Stimulated activated CD8-positive, alpha-beta memory T cell treated with anti-CD3 and anti-CD28 coated beads, Interleukin-4, amount 100 ng/mL, for 48 hours (primary cell): Measurements from ENCODE around the gene ZDHHC24.
"Not testable (repeated sequence)": the region's sequence is repeated elsewhere in the genome, so short reads cannot be mapped to it uniquely, and the experiment has no call there.

Experiments used
- DNase-seq: peaks from one replicate; pipeline ENCODE4 v3.0.0-alpha.2; 2020

ZDHHC24 gene

DNA sequence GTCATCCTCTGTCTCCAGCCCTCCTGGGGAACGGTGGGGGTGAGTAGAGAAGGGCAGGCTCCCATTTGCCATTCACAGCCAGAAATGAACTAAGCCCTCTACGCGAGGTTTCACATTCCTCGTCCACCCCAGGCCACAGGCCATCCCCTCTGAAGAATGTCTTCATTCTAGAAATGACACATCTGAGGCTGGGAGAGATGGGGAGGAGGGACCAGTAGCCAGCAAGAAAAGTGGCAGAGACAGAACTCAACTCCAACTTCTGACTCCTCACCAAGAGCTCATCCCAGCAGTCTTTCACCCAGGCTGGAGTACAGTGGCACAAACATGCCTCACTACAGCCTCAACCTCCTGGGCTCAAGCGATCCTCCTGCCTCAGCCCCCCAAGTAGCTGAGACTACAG is 19.1 kb upstream of the ZDHHC24 start:
- no peak for DNase-seq

DNA sequence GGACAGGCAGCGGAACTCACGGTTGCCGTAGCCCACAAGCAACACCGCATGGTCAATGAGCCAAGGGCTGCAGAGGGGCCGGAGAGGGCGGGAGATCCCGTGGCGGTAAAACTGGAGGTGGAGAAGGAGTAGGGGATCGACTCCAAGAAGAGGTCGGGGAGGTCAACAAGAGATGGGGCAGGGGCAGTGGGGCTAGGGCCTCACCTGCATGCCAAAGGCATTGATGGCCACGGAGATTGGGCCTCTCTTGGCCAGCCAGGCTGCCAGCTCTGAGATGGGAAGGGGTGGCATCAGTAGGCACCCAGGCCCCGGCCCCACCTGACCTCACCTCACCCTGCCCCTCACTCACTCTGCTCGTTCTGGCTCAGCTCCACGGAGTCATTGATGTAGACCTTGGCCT is 18.7 kb upstream of the ZDHHC24 start:
- no peak for DNase-seq

DNA sequence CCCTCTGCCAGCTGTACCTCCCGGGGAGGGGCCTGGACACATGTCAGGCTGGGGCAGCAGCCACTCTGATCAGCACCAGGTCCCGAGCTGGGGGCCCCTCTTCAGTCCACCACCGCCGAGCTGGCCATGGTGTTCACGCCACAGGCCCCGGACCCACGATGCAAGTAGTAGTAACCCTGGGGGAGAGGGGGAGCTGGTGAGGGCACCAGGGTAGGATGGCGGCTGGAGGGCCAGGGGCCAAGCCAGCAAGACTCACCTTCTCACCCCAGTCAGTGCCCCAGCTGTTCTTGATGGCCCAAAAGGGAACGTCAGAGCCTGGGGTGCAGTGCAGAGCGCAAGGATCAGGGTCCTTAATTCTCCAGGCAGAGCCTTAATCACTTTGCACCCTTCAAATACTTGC is 18.0 kb upstream of the ZDHHC24 start:
- DNase-seq, result no peak

DNA sequence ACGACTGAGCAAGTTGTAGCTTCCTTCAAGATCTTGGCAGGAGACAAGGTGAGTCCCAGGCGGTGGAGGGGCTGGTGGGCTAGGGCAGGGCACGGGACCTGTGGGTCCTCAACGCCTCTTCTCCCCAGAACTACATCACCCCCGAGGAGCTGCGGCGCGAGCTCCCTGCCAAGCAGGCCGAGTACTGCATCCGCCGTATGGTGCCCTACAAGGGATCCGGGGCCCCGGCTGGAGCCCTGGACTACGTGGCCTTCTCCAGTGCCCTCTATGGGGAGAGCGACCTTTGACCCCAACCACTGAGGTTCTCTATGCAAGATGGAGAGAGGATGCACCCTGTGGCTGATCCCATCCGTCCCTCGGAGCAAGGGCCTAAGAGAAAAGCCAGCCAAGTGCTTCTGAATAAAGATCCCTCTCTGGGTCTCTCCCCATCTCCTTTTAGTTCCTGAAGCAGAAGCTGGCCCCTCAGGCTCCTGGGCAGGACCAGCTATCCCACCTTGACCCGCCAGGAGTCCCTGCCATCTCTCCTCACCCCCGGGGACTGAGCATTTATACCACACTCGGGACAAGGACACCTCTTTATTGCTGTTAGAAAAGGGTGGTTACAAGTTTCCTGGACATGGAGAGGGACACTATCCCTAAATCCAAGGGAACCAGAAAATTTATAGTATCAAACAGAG is 17.2 kb upstream of the ZDHHC24 start:
- DNase-seq, result no peak

DNA sequence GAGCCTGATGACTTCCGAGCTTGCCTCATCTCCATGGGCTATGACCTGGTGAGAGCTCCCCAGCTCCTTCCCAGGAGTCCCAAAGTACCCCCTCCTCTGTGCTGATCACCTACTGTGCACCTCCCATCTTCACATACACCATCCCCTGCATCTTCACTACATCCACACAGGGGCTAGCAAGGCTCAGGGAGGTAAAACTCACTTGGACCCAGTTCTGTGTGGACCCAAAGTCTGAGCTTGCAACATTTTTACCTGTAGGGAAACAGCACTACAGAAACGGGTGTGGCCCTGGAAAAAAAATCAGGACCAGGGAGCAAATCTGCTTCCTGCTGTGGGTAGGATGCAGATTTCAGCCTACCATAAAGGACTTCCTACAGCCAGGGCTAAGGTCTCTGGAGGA is 16.4 kb upstream of the ZDHHC24 start:
- DNase-seq, result no peak

DNA sequence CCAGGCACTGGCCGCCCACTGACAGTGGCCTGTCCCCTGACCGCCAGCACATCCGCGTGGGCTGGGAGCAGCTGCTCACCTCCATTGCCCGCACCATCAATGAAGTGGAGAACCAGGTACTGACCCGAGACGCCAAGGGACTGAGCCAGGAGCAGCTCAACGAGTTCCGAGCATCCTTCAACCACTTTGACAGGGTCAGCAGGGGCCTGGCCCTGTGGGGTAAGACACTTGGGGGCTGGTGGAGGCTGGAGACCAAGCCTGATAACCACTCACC is 16.1 kb upstream of the ZDHHC24 start:
- DNase-seq, result no peak

DNA sequence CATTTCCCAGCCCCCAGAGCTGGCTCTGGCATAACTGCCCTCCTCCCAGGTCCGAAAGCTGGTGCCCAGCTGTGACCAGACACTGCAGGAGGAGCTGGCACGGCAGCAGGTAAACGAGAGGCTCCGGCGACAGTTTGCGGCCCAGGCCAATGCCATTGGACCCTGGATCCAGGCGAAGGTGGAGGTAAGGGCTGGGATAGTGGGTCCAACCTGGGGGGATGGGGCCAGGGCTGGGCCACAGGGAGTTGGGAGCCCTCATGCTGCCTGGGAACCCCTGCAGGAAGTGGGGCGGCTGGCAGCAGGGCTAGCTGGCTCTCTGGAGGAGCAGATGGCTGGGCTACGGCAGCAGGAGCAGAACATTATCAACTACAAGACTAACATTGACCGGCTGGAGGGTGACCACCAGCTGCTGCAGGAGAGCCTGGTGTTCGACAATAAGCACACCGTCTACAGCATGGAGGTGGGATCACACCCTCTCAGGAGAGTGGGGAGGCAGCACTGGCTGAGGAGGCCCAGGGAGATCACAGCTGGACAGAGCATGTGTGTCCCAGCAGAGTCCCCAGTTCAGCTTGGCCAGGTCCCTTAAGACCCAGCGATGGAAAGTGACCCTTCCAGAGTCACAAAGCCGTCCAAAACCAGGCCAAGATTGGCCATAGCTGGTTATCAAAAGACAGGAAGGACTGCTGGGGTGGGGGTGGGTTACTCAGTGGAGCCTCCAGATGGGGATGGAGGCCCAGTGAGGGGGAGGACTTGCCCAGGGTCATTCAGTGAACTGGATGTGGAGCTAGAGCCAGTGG is 15.5 kb upstream of the ZDHHC24 start:
- no peak for DNase-seq

DNA sequence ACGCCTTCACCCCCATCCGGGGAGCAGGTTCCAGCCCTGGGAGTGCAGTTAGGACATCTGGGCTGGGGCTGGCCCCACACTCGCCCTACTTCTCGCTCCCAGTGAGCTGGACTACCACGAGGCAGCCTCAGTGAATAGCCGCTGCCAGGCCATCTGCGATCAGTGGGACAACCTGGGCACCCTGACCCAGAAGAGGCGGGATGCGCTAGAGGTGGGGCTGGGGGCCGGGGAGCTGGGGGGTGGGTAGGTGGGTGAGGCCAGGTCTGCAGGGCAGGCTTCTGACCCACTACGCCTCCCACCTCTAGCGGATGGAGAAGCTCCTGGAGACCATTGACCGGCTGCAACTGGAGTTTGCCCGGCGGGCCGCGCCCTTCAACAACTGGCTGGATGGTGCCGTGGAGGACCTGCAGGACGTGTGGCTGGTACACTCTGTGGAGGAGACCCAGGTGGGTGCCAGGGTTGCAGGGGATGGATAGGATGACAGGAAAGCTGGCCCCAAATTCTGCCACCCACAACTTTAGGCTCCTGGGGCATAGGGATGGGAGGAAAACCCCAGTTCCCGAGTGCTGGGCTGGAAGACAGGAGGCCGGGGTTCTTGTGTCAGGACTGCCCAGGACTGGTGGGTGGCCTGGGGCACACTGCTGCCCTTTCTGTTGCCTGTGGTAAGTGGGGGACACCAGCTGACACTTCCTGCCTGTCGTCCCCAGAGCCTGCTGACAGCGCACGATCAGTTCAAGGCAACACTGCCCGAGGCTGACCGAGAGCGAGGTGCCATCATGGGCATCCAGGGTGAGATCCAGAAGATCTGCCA is 14.2 kb upstream of the ZDHHC24 start:
- no peak for DNase-seq

DNA sequence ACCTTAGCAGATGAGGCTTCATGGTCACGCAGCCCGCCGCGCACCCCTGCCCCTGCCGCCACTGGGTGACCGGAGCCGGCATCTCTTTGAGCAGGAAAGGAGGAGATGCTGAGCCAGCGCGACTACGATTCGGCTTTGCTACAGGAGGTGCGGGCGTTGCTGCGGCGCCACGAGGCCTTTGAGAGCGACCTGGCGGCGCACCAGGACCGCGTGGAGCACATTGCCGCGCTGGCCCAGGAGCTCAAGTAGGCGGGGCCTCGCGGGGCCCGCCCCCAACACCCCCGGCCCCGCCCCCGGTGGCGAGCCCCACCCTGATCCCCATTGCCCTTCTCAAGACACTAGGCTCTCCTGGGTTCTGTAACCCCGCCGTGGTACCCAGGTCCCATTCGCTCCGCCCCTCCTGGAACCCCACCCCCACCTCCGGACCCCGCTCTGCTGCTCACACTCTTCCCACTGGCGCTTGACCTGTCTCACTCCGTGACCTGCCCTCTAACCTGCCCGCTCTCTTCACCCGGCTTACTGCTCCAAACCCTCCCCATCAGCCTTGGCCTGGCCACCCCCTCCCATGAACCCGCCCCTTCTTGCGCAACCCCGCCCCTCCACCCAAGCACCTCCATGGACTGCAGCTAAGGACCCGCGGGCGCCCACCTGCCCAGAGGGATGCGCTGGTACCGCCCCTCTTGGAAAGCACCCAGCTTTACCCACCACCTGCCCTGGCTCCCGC is 13.5 kb upstream of the ZDHHC24 start:
- DNase-seq, result peak; percentile 50

DNA sequence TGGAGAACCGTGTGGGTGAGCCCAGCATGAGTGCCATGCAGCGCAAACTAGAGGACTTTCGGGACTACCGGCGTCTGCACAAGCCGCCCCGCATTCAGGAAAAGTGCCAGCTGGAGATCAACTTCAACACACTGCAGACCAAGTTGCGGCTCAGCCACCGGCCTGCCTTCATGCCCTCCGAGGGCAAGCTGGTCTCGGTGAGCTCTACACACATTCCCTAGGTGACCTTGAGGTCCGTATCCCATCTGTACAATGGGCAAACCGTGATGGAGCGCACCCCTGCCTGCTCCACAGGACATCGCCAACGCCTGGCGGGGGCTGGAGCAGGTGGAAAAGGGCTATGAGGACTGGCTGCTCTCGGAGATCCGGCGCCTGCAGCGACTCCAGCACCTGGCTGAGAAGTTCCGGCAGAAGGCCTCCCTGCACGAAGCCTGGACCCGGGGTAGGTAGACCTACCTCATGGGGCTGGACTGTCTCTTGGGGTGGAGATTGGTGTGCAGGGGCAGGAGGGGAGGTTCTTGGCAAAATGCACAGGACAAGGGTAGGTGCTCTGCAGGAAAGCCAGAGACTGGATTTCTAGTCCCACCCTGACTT is 12.0 kb upstream of the ZDHHC24 start:
- no peak for DNase-seq

DNA sequence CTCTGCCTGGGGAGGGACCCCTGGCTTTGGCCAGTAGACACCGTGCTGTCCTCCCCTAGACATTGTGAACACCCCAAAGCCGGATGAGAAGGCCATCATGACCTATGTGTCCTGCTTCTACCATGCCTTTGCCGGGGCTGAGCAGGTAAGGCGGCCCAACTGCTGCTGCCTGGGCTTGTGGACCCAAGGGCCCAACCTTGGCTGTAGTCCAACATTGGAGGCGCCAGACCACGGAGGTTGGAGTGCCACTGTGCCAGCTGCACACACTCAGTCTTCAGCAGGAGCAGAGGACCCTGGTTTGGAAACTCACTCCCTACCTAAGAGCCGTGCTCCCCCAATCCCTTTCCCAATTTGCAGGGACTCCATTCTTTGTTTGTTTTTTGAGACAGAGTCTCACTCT is 10.2 kb upstream of the ZDHHC24 start:
- DNase-seq, result no peak

DNA sequence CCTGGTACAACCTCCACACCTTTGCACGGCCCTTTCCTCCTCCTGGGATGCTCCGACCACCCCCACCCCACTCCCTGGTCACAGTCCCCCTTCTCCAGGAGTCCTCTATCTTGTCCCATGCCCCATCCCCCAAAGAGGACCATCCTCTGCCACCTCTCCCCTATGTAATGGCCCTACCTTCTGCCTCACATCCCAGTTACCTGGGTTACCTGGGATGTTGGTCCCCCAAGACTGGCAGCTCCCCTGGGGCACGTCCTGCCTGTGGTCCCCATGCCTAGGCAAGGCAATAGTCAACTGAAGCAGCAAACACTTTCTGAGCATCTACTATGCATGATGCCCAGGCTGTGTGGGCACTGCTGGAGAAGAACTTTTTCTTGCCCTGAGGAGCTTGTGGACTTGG is 9.6 kb upstream of the ZDHHC24 start:
- DNase-seq, result no peak

DNA sequence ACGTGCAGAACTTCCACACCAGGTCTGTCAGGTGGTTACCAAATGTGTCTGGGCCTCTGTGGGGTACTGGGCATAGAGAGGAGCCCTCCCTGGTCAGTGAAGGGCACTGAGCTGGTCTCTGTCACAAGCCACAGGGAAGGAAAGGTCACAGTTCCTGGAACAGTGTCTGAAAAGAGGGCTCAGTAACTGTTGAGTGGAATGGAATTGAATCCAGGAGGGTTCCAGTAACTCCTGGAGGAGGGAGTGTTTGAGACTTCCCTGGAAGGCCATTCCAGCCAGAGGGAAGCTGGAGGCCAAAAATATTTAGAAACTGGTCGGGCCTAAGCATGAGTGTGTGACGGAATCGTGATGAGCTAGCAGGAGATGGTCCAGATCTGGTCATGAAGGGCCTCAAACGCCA is 8.8 kb upstream of the ZDHHC24 start:
- DNase-seq, result no peak

DNA sequence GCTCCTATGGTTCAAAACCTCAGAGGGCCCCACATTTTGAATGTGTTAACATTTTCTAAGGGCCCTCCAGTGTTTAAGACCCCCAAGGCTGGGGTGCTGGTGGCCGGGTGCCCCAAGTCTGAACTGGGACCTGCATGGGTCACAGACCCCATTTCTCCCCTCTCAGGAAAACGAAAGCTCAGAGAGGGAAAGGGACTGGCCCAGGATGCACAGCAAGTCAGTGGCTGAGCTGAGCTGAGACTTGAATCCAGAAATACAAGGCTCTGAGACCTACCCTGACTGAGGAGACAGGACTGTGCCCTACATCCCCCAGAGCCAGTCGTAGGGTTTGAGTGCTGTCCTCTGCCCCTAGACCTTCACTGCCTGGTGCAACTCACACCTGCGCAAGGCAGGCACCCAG is 5.0 kb upstream of the ZDHHC24 start:
- no peak for DNase-seq

DNA sequence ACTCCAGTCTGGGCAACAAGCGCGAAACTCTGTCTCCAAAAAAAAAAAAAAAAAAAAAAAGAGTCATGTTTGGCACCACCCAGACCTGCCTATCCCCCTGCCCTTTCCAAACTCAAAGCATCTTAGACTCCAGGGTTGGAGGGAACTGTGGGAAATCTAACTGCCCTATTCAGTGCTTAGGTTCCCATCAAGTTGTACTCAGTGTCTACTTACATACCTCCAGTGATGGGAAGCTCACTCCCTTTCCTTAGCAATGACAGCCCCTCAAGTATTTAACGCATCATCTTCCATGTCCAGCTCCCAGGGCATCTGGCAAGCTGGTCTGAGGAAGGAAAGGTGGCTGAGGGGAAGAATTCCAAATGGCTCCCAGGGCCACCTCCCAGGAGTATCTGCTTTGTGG is 3.8 kb upstream of the ZDHHC24 start:
- no peak for DNase-seq

DNA sequence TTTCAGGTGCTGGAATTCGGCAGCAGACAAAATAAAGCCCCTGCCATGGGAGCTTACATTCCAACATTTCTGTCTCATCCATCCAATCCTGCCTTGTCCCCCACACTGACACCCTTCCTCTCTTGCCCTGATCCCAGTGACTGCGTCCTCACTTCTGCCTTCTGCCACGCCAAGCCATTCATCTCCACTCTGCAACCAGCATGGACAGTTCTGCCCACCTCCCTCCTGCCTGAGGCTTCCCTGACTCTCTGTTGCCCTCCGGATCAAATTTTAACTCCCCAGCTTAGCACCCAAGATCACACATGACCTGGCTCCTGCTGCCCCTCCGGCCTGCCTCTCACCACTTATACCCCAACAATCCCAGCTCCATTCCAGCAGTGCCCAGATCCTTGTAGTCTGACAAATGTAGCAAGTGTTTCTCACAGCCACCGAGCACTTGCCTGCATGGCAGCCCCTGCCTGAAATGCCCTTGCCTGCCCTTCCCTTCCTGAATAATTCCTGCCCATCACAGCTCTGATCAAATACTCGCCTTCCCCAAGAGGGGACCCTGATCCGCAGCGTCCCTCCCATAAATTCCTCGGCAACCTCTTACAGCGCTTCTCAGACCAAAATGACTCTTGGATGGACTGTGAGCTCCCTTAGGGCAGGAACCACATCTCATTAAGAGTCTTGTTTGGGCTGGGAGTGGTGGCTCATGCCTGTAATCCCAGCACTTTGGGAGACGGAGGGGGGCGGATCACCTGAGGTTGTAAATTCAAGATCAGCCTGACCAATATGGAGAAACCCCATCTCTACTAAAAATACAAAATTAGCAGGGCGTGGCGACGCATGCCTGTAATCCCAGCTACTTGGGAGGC is 3.2 kb upstream of the ZDHHC24 start:
- no peak for DNase-seq

DNA sequence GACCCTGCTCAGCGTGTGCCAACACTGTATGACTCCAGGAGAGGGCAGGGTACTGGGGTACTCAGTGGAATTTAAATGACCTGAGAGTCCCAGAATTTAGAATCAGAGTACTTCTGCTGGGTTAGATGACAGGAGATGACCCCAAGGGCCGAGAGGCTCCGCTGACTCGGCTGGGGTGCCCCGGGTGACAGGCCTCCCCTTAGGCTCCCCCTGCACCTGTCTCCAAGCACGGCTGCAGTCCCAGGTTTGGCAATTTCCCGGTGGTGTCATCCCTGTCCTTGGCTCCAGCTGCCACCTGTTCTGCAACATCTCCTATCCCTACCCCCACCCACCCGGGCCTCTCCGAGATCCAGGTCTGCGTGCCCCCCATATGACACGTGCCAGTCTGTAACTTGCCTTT is 2.2 kb upstream of the ZDHHC24 start:
- DNase-seq, result no peak

DNA sequence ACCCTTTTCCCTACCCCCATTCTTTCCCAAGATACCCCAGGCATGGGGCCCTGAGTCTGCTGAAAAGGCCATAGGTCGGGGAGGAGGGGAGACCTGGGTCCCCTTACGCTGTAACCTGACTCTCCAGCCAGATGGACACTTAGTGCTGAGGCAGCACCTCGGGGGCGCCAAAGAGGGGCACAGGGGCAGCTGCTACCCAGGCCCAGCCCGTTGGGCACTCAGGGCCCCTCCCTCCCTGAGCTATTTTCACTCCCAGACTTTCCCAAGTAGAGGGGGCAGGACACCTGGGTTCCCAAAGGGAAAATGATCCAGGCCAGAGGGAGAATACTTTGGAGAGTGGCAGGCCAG is 1.8 kb upstream of the ZDHHC24 start:
- DNase-seq, result no peak

DNA sequence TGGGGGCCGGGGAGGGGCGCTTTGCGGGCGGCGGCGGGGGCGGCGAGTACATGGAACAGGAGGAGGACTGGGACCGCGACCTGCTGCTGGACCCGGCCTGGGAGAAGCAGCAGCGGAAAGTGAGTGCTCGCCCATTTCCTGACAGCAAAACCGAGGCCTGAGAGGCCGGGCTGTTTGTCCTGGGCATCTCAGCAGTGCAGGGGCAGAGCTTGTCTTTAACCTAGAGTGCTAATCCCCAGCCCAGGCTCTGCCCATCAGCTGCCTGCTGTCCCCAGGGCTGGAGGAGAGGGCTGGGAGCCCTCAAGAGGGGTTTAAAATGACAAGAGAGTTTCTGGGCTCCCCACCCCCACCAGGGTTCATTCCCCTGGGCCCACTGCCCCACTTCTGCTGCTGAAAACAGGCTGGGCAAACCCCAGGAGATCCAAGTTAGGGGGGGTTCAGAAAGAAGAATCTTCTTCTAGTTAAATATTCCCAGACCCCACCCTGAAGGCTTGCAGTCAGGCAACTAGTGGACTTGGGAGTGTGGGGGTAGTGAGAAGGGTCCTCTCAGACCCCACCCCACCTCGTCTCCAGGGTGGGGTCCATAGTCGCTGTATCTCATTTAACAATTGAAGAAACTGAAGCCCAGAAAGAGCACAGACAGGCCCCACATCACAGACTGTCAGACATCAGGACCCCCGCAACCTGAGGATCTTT is 1.3 kb upstream of the ZDHHC24 start:
- DNase-seq, result no peak

DNA sequence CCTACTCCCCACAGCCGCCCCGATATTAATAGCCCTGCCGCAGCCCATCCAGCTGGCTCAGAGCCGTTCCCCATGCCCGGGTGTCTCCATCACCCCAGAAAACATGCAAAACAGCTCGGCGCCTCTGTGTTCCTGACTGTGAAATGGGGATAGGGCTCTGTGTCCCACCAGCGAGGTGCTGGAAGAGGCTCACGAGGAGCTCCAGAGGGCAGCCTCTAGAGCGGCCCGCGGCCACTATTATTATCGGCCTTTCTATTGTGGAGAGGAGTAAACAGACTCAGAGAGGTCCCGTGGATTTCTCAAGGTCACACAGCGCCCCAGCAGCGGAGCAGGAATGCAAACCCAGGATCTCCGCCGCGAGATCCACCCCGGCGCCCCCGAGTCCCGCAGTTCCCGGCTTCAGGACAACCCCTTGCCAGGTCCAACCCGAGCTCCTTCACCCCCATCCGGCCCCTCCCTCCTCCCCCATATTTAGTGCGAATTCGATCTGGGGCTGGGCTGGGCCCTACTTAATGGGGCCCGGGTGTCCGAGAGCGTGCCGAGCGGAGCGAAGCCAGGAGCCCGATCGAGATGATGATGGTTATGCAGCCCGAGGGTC is 619 bp upstream of the ZDHHC24 start, which contains the start of gene ACTN3:
TSS of gene ACTN3 (plus strand) at position 536 of the 598 bp plus-strand sequence. CDS start at position 571, 35 bp downstream.
- DNase-seq, result no peak

DNA sequence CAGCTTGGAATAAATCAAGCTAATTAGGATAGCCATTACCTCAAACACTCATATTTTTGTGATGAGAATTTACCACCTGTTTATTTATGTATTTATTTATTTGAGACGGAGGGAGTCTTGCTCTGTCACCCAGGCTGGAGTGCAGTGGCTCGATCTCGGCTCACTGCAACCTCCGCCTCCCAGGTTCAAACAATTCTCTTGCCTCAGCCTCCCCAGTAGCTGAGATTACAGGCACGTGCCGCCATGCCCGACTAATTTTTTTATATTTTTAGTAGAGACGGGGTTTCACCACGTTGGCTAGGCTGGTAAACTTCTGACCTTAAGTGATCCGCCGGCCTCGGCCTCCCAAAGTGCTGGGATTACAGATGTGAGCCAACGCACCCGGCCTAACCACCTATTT is 896 bp downstream of the ZDHHC24 start:
- not testable (repeated sequence) for DNase-seq
